H1 (cell line): Measurements from ENCODE around the gene HPS3. TPM values are rescaled to one million over a fixed set of nuclear protein-coding genes. Genes with fewer than 3 reads are reported as not detected.

Source experiments
- ASH2L ChIP-seq: fragments of 200-600, 300-600 bp; sonication (generic); IDR thresholded peaks from one replicate; pipeline ENCODE4 v1.7.1; 2017; ENCODE audit warnings: low read length
- CEBPB ChIP-seq: IDR thresholded peaks from 2 replicates; pipeline ENCODE4 v1.6.1; 2012; ENCODE audit warnings: low read depth, low read length
- CHD2 ChIP-seq: IDR thresholded peaks from 2 replicates; pipeline ENCODE4 v1.6.1; 2012; ENCODE audit warnings: low read length, improper control_type of control experiment
- EGR1 ChIP-seq: IDR thresholded peaks from 2 replicates; pipeline ENCODE4 v1.6.1; 2011; ENCODE audit warnings: low read depth, low read length, borderline replicate concordance
- EP300 ChIP-seq, 2 experiments: IDR thresholded peaks; 1 replicate in 1 of 2; 2 replicates in 1 of 2; pipeline ENCODE4 v1.6.1; 2011 to 2012; ENCODE audit warnings: low read depth in 2 of 2, low read length in 2 of 2, mild to moderate bottlenecking in 2 of 2, borderline replicate concordance in 1 of 2, inconsistent platforms in 1 of 2, moderate library complexity in 1 of 2
- KDM1A ChIP-seq: fragments of 200-600, 300-600 bp; sonication (generic); IDR thresholded peaks from 2 replicates; pipeline ENCODE4 v1.7.1; 2016; ENCODE audit warnings: mild to moderate bottlenecking, low read length, borderline replicate concordance
- KDM4A ChIP-seq: IDR thresholded peaks from one replicate; pipeline ENCODE4 v1.7.1; 2012; ENCODE audit warnings: low read depth, mild to moderate bottlenecking, moderate library complexity, low read length, inconsistent platforms; ENCODE audit not compliant: severe bottlenecking
- NRF1 ChIP-seq: IDR thresholded peaks from 2 replicates; pipeline ENCODE4 v1.6.1; 2011; ENCODE audit warnings: mild to moderate bottlenecking, low read depth, low read length, improper control_type of control experiment
- SP1 ChIP-seq: IDR thresholded peaks from 2 replicates; pipeline ENCODE4 v1.6.1; 2011; ENCODE audit warnings: low read depth, low read length
- TAF7 ChIP-seq: optimal IDR thresholded peaks from 2 replicates; pipeline ENCODE3; 2011; ENCODE audit warnings: low read depth, mild to moderate bottlenecking, inconsistent platforms, low read length, moderate library complexity, borderline replicate concordance
- TEAD4 ChIP-seq: IDR thresholded peaks from 2 replicates; pipeline ENCODE4 v1.6.1; 2012; ENCODE audit warnings: low read depth, low read length, inconsistent platforms, mixed read lengths
- ZNF274 ChIP-seq: IDR thresholded peaks from 2 replicates; pipeline ENCODE4 v1.7.0; 2012; ENCODE audit warnings: low read length, borderline replicate concordance; ENCODE audit errors: extremely low read depth
- polyA plus RNA-seq, 7 experiments: library from polyadenylated mRNA; depleted of rRNA in 3 of 7; stranded (reverse) in 5 of 7; unstranded in 2 of 7; fragments of >200 nt in 5 of 7; fragments of 200-250 nt in 2 of 7; gene quantifications; 1 replicate in 5 of 7; 2 replicates in 1 of 7; 4 replicates in 1 of 7; pipeline versions ENCODE4 v1.2.1 to v1.2.3, GENCODE V29; 2011 to 2013; ENCODE audit warnings: missing spikeins in 2 of 7, mixed read lengths in 2 of 7
- total RNA-seq: library from RNA; stranded (reverse); fragmentation: NEBNext Ultra II Directional; extraction: Animal tissue kit (Norgen Biotek cat#: 25700); gene quantifications from 2 replicates; pipeline ENCODE4 v1.2.1, GENCODE V29; 2021
- TF ChIP-seq, protein P1 (sequence below): fragments of 300-600 bp; sonication (generic); IDR thresholded peaks from 2 replicates; pipeline ENCODE4 v1.7.1; 2012; ENCODE audit warnings: low read length, moderate library complexity, mild to moderate bottlenecking, inconsistent platforms; ENCODE audit not compliant: insufficient replicate concordance

HPS3 gene
- total and polyA plus RNA-seq, 2 of the 8 experiments (the other 6 are each of a cell fraction or from before 2014, with no cell fraction given) = 23.7 to 48.7 TPM

- TF ChIP-seq, protein P1, sequence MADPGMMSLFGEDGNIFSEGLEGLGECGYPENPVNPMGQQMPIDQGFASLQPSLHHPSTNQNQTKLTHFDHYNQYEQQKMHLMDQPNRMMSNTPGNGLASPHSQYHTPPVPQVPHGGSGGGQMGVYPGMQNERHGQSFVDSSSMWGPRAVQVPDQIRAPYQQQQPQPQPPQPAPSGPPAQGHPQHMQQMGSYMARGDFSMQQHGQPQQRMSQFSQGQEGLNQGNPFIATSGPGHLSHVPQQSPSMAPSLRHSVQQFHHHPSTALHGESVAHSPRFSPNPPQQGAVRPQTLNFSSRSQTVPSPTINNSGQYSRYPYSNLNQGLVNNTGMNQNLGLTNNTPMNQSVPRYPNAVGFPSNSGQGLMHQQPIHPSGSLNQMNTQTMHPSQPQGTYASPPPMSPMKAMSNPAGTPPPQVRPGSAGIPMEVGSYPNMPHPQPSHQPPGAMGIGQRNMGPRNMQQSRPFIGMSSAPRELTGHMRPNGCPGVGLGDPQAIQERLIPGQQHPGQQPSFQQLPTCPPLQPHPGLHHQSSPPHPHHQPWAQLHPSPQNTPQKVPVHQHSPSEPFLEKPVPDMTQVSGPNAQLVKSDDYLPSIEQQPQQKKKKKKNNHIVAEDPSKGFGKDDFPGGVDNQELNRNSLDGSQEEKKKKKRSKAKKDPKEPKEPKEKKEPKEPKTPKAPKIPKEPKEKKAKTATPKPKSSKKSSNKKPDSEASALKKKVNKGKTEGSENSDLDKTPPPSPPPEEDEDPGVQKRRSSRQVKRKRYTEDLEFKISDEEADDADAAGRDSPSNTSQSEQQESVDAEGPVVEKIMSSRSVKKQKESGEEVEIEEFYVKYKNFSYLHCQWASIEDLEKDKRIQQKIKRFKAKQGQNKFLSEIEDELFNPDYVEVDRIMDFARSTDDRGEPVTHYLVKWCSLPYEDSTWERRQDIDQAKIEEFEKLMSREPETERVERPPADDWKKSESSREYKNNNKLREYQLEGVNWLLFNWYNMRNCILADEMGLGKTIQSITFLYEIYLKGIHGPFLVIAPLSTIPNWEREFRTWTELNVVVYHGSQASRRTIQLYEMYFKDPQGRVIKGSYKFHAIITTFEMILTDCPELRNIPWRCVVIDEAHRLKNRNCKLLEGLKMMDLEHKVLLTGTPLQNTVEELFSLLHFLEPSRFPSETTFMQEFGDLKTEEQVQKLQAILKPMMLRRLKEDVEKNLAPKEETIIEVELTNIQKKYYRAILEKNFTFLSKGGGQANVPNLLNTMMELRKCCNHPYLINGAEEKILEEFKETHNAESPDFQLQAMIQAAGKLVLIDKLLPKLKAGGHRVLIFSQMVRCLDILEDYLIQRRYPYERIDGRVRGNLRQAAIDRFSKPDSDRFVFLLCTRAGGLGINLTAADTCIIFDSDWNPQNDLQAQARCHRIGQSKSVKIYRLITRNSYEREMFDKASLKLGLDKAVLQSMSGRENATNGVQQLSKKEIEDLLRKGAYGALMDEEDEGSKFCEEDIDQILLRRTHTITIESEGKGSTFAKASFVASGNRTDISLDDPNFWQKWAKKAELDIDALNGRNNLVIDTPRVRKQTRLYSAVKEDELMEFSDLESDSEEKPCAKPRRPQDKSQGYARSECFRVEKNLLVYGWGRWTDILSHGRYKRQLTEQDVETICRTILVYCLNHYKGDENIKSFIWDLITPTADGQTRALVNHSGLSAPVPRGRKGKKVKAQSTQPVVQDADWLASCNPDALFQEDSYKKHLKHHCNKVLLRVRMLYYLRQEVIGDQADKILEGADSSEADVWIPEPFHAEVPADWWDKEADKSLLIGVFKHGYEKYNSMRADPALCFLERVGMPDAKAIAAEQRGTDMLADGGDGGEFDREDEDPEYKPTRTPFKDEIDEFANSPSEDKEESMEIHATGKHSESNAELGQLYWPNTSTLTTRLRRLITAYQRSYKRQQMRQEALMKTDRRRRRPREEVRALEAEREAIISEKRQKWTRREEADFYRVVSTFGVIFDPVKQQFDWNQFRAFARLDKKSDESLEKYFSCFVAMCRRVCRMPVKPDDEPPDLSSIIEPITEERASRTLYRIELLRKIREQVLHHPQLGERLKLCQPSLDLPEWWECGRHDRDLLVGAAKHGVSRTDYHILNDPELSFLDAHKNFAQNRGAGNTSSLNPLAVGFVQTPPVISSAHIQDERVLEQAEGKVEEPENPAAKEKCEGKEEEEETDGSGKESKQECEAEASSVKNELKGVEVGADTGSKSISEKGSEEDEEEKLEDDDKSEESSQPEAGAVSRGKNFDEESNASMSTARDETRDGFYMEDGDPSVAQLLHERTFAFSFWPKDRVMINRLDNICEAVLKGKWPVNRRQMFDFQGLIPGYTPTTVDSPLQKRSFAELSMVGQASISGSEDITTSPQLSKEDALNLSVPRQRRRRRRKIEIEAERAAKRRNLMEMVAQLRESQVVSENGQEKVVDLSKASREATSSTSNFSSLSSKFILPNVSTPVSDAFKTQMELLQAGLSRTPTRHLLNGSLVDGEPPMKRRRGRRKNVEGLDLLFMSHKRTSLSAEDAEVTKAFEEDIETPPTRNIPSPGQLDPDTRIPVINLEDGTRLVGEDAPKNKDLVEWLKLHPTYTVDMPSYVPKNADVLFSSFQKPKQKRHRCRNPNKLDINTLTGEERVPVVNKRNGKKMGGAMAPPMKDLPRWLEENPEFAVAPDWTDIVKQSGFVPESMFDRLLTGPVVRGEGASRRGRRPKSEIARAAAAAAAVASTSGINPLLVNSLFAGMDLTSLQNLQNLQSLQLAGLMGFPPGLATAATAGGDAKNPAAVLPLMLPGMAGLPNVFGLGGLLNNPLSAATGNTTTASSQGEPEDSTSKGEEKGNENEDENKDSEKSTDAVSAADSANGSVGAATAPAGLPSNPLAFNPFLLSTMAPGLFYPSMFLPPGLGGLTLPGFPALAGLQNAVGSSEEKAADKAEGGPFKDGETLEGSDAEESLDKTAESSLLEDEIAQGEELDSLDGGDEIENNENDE = no peak
- TF ChIP-seq TAF7 = no peak
- TF ChIP-seq ZNF274 = no peak
- no peak for TF ChIP-seq CHD2
- TF ChIP-seq EP300 (IDR thresholded peaks at IDR 0.05; ENCODE audit: borderline replicate concordance in 1 of 2, low read depth in 2 of 2, low read length in 2 of 2) = no peak
- no peak for TF ChIP-seq EGR1
- no peak for TF ChIP-seq NRF1
- no peak for TF ChIP-seq TEAD4
- TF ChIP-seq CEBPB = no peak
- TF ChIP-seq KDM1A = no peak
- TF ChIP-seq SP1 = no peak
- no peak for TF ChIP-seq ASH2L
- no peak for TF ChIP-seq KDM4A
Measured at GRCh38 chr3:149151843-149152242, 22.4 kb downstream of the HPS3 start (continued).
